IPS-NIHi11 (cell line): ENCODE measurements around the gene CXCR1.
"Not testable (repeated sequence)": the region's sequence is repeated elsewhere in the genome, so short reads cannot be mapped to it uniquely, and the experiment has no call there.

Source experiments
- DNase-seq: peaks from one replicate; pipeline ENCODE4 v3.0.0; 2012; ENCODE audit warnings: mixed read lengths, low spot score

The CXCR1 gene

GRCh38 chr2:218161644-218162043 is 5.1 kb downstream of the CXCR1 start:
- no peak for DNase-seq

- no peak for DNase-seq
These were observed 10.7 kb downstream of the CXCR1 start for GRCh38 chr2:218155953-218156479.

- DNase-seq, result no peak
These were observed 14.0 kb downstream of the CXCR1 start for GRCh38 chr2:218152777-218153176.

- DNase-seq, result no peak
These were observed 14.6 kb downstream of the CXCR1 start for GRCh38 chr2:218152172-218152571.

DNA sequence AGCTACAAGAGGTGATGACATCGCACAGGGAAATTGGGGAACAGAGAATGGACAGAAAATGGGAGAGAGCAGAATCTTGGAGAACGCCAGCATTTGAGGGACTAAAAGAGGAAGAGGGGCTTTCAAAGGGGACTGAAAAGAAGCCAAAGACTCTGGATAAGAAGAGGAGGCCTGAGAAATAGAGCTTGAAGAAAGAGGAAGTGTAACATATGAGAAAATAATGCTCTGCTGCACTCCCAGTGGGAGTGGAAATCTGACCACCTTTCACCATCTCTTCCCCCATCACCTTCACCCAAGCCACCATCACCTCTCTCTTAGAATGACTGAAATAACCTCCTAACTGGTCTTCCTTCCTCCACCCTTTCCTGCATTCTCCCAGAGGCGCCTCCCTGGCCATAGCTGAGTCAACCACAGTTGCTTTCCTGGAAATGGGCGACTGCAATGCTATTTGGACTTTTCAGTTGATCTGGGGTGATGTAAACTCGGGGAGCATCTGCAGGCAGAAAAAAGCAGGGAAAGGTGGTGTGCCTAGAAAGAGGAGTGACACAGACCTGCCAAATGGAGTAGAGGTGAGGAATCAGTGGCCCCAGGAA is 16.8 kb downstream of the CXCR1 start:
- no peak for DNase-seq

GRCh38 chr2:218149098-218149497 is 17.7 kb downstream of the CXCR1 start:
- DNase-seq, result no peak

DNA sequence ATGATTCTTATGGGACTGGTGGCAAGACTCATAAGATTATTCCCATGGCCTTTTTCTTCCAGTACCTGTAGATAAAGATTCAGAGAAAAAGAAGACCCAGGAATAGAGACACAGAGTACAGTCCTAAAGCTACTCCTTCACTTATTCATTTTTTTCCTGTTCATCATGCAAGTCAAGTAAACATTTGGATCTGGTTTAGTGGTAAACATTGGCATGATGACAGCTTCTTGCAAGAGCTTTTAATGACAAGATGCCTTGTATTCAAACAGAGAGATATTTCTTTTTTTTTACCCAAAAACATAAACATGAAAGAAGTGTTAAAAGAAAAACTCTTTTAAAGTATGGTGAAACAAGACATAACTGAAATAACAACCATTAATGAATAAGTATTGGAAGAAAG is 20.7 kb downstream of the CXCR1 start:
- DNase-seq, result no peak

DNA sequence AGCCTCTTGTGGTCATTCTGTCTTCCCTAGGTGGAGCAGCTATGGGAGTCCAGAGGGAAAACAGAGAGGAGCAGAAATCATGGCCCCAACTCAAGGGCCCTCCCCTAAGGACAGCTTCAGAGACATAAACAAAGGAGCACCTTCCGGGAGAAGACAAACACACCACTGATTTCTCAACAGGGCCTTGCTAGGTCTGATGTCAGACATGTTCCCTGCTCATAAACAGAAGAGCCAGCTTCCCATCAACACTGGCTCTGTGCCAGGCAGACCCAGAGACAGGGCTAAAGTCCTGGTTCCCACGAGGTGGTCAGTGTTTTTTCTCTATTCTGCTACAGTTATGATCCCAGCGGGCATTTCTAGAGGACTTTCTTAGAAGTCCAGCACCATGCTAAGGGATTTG is 21.6 kb downstream of the CXCR1 start:
- DNase-seq, result no peak

- DNase-seq, result no peak
These were observed 28.7 kb downstream of the CXCR1 start for GRCh38 chr2:218138047-218138446.

DNA sequence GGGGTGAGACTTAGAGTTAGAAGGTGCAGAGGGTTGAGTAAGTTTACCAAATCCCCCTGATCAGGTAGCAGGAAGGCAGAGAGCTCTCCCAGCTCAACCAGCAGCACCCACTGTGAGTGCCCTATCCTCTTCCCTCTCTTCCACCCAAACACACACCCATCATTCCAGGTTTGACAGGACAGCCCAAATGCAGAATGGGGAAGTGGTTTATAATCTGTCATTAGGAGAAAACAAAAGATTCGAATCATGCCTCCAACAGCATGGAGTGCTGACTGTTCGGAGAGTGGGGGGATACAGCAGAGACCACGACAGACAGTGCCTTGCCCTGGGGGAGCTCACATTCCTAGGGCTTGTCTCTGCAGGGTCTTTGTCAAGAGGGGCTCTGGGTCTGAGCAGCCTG is 29.2 kb downstream of the CXCR1 start:
- DNase-seq, result no peak

DNA sequence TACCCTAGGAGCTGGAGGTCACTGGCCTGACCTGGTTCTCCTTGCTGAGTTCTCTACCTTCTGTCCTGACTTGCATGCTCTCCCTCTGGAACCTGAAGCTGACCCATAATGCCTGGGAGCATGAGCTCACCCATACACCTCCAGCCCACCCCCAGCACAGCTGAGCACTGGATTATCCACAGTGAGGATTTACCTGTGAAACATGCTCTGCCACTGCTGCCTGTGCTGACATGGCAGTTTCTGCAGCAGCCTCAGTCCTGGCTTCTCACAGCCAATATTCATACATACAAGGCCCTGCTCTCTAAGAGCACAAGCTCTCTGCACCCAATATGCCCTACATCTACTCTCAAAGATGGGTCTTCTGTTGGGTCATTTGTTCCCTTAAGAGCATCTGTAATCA is 35.9 kb downstream of the CXCR1 start:
- no peak for DNase-seq

GRCh38 chr2:218130377-218130776 is 36.4 kb downstream of the CXCR1 start:
- no peak for DNase-seq

DNA sequence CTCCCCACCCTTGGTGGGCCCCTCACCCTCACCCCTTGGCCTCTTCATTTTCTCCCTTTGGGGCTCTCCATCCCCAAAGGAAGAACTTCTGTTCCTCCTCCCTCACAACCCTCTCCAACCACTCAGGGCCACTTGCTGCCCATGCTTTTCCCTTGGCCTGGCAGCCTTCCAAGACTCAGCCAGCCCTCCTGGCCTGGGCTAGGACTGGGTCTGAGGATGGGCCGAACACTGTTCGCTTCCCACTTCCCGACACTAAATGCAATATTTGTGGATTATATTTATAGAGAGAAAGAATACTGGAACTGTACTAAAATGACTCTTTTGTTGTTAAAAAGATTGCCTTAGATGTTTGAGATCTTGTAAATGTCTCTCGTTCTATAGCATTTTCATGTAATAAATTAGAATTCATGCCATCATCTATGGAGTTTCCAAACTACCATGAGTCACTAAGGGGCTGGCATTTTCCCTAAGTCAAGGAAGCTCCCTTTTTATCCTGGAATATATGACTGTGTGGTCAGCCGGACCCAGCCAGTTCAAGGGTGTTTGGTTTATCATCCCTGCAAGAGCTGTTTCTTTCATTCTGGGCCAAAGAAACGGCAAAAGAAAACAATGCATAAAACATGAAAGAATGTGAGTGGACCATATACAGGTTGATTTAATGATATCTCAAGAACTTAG is 37.2 kb downstream of the CXCR1 start:
- DNase-seq, result no peak

DNA sequence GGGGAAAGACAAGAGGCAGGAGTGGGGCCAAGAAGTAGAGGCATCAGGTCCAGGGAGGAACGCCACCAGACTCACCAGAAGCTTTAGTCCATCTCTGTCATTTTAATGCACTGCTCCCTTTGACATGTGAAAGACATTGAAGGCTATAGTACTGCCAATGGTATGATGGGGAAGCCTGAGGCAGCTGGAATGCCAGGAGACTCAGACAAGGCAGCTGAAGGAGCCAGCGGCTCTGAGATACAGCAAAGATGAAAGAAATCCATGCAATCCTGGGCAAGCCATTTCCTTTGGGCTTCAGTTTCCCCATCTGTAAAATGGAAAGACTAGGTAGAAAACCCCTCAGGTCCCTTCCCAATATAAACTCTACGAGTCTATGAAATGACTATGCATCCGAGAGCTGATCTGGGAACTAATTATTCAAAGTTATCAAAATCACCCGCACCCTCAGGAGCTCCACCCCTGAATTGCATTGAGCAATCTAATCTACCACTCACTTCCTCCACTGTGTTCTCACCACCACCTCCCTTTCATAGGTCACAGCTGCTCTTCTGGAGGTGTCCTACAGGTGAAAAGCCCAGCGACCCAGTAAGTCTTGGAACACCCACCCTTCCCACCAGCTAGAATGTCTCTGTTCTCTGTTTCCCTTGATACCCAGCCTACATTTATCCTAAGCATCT is 37.8 kb downstream of the CXCR1 start:
- DNase-seq, result no peak

- DNase-seq, result no peak
These were observed 38.8 kb downstream of the CXCR1 start for GRCh38 chr2:218127929-218128455.

GRCh38 chr2:218125626-218126080 is 41.1 kb downstream of the CXCR1 start, which contains the start of gene CXCR2:
TSS of gene CXCR2 (plus strand) at chr2:218126028. CDS start at chr2:218134802, 8,774 bp downstream.
- peak; percentile 34 for DNase-seq

- no peak for DNase-seq
These were observed 41.7 kb downstream of the CXCR1 start for GRCh38 chr2:218125095-218125494.

DNA sequence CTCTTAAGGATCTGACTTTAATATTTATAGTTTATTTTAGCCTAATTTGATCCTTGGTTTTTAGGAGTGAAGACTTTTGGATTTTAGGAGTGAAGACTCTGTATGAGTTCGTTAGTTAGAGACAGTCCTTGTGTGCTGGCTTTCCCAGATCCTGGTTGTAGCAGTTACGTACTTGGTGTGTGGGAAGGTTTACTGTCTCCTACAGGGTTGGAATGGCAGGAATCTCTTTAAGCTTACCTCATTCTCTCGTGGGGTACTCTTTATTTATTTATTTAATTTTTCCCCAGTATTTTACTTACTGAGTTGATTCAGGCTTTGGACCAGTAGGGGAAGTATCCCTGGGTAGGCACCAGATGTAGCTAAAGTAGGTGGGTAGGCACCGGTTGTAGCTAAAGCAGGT is 42.8 kb downstream of the CXCR1 start:
- no peak for DNase-seq

DNA sequence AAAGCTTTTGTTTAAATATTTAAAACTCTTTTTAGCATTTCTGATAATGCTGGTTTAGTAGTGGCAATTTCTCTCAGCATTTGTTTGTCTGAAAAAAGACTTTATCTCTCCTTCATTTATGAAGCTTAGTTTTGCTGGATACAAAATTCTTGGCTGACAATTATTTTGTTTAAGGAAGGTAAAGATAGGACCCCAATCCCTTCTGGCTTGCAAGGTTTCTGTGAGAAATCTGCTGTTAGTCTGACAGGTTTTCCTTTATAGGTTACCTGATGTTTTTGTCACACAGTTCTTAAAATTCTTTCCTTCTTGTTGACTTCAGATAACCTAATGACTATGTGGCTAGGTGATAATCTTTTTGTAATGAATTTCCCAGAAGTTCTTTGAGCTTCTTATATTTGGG is 44.5 kb downstream of the CXCR1 start:
- DNase-seq, result not testable (repeated sequence)

DNA sequence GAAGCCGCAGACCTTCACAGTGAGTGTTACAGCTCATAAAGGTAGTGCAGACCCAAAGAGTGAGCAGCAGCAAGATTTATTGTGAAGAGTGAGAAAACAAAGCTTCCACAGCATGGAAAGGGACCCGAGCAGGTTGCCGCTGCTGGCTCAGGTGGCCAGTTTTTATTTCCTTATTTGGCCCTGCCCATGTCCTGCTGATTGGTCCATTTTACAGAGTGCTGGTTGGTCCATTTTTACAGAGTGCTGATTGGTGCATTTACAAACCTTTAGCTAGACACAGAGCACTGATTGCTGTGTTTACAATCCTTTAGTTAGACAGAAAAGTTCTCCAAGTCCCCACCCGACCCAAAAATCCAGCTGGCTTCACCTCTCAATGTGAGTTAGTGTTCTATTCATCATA is 45.0 kb downstream of the CXCR1 start:
- not testable (repeated sequence) for DNase-seq
